ENCODE results near the gene NCOA7. TPM values are rescaled to one million over a fixed set of nuclear protein-coding genes. Genes with fewer than 3 reads are reported as not detected.

NCOA7 gene
- total RNA-seq, 1 experiment from 2014 or later = 9.4 TPM

DNA sequence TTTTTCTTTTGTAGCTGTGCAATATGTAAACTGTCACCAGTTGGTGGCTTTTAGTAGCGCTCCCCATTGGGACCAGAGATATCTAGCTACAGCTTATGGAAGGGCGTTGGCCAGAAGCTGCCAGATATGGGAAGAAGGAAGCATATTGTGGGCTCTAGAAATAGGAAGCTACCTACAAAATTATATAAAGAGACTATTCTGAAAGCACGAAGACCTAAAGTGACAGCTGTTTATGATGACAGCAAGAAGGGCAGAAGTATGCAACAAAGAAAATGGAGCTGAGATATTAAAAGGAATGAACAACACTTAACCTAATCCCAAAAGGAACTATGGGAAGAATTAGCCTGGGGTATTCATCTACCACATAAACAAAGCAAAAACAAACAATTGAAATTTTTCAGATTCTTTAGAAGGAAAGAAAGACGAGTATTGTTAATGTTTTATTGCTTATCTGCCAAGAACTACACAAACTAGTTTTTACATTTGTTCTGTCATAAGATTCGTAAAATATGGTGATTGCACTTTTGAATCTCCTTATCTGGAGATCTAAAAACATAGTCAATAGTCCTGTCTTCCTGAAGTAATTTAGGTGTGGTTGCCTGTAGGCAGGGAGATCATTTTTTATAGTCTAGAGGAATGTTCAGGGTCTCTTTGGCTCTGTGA lies 81.6 kb downstream of the NCOA7 start:
- H3K79me2 ChIP-seq (ENCODE audit: insufficient read depth, low read length) = no peaks in the 10 kb centered on the region
- H4K5ac ChIP-seq (ENCODE audit: insufficient read length, low read depth, low read length) = no peak overlapping the region
- H4K20me1 ChIP-seq (ENCODE audit: control insufficient read depth, insufficient read depth, insufficient read length) = no peaks in the 10 kb centered on the region
- H2BK5ac ChIP-seq (ENCODE audit: insufficient read length, low read length) = no peak overlapping the region
- Mint-ChIP-seq H3K36me3 (ENCODE audit: insufficient read depth in 1 of 3, low read depth in 3 of 3) (no peaks in the 10 kb centered on the region; a peak in 1 of 7 replicates), H3K9me3 (no peaks in the 10 kb centered on the region), H3K4me3 (no peak overlapping the region), H3K4me1 (peaks cover 4 to 8% of the 10 kb centered on the region in 2 experiments), H3K27ac (no peak overlapping the region), H3K27me3 (ENCODE audit: low read depth) (no peaks in the 10 kb centered on the region)
- H3K4me1 ChIP-seq (ENCODE audit: insufficient read depth, low read length) = no peaks in the 10 kb centered on the region; the same call in 1 of the 2 replicates
- TF ChIP-seq, protein P1, sequence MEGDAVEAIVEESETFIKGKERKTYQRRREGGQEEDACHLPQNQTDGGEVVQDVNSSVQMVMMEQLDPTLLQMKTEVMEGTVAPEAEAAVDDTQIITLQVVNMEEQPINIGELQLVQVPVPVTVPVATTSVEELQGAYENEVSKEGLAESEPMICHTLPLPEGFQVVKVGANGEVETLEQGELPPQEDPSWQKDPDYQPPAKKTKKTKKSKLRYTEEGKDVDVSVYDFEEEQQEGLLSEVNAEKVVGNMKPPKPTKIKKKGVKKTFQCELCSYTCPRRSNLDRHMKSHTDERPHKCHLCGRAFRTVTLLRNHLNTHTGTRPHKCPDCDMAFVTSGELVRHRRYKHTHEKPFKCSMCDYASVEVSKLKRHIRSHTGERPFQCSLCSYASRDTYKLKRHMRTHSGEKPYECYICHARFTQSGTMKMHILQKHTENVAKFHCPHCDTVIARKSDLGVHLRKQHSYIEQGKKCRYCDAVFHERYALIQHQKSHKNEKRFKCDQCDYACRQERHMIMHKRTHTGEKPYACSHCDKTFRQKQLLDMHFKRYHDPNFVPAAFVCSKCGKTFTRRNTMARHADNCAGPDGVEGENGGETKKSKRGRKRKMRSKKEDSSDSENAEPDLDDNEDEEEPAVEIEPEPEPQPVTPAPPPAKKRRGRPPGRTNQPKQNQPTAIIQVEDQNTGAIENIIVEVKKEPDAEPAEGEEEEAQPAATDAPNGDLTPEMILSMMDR (conservative IDR thresholded peaks at IDR 0.05) = no peak
- H3K79me1 ChIP-seq (ENCODE audit: insufficient read depth, low read depth, low read length, poor library complexity, severe bottlenecking) = no peaks in the 10 kb centered on the region
- H2BK12ac ChIP-seq (ENCODE audit: insufficient read length, low read depth, low read length) = no peak overlapping the region
- H3T11ph ChIP-seq (ENCODE audit: low read length) = peak overlapping the region; percentile 76
- no peak overlapping the region for H3K18ac ChIP-seq (ENCODE audit: insufficient read length, low read depth, low read length)
- H3K4me2 ChIP-seq (ENCODE audit: insufficient read depth, insufficient read length, low read length) = no peak overlapping the region
- no peak overlapping the region for H3K56ac ChIP-seq (ENCODE audit: insufficient read length, low read depth, low read length)
- DNase-seq = no peak
- H3K4ac ChIP-seq (ENCODE audit: low read depth, low read length) = no peak overlapping the region
- no peak overlapping the region for H4K91ac ChIP-seq (ENCODE audit: insufficient read length, low read depth, low read length)
- no peaks in the 10 kb centered on the region for H3K27me3 ChIP-seq (ENCODE audit: insufficient read depth, low read length)
- H2AFZ ChIP-seq (ENCODE audit: low read length) = no peak overlapping the region
- no peak overlapping the region for H3K27ac ChIP-seq (ENCODE audit: insufficient read length, low read depth, low read length)
- H2BK15ac ChIP-seq (ENCODE audit: low read depth, low read length) = no peak overlapping the region
- no peaks in the 10 kb centered on the region for H3K9me3 ChIP-seq (ENCODE audit: control insufficient read depth, low read depth, low read length)
- H2BK120ac ChIP-seq (ENCODE audit: low read depth, low read length, poor library complexity, severe bottlenecking) = no peak overlapping the region
- no peak overlapping the region for H3K14ac ChIP-seq (ENCODE audit: insufficient read depth, low read length)
- no peak overlapping the region for H3K23ac ChIP-seq (ENCODE audit: insufficient read length, low read depth, low read length)
- no CpG with 5 or more reads among the region's 5 CpGs for WGBS (ENCODE audit: extremely low coverage, insufficient read length, low lambda C conversion rate)
- no peak overlapping the region for H3K9ac ChIP-seq (ENCODE audit: extremely low read depth, insufficient read length, low read length)
- H4K8ac ChIP-seq (replicated peaks; ENCODE audit: insufficient read length, low read depth, low read length) = no peak overlapping the region
- H3K23me2 ChIP-seq (ENCODE audit: insufficient read length, low read depth, low read length, poor library complexity, severe bottlenecking) = no peaks in the 10 kb centered on the region
- no peak overlapping the region for H2BK20ac ChIP-seq (ENCODE audit: low read depth, low read length, poor library complexity, severe bottlenecking)
- H2AK5ac ChIP-seq (ENCODE audit: insufficient read length, low read length) = no peak overlapping the region
